Choroid plexus epithelial cell (primary cell): ENCODE results near the gene PIP4K2C.
"Not testable (repeated sequence)": the region's sequence is repeated elsewhere in the genome, so short reads cannot be mapped to it uniquely, and the experiment has no call there.

Source experiments
- DNase-seq: peaks from one replicate; pipeline ENCODE4 v3.0.0-alpha.2; 2010; ENCODE audit warnings: low read depth
- H3K4me3 ChIP-seq: 2 replicates; pipeline ENCODE4 v1.5.1; 2011; ENCODE audit warnings: low read depth, mild to moderate bottlenecking, control low read depth, low read length, moderate library complexity
- TF ChIP-seq, protein P1 (sequence below): conservative IDR thresholded peaks from 2 replicates; pipeline ENCODE4 v1.5.1; 2011; ENCODE audit warnings: low read depth, mild to moderate bottlenecking, control low read depth, inconsistent platforms, low read length, moderate library complexity

Gene PIP4K2C

DNA sequence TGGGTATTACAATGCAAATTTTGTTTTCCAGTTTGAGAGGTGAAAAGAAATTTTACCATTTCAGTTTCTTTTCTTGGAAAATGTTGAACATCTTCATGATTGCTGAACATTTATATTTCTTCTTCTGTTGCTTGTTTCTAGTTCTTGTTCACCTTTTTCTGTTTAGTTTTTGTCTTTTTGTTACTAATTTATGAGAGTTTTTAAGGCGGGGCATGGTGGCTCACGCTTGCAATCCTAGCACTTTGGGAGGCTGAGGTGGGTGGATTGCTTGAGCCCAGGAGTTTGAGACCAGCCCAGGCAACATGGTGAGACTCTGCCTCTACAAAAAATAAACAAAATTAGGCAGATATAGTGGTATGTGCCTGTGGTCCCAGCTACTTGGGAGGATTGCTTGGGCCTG, 30.5 kb upstream of the PIP4K2C start:
- no peak for DNase-seq
- TF ChIP-seq, protein P1, sequence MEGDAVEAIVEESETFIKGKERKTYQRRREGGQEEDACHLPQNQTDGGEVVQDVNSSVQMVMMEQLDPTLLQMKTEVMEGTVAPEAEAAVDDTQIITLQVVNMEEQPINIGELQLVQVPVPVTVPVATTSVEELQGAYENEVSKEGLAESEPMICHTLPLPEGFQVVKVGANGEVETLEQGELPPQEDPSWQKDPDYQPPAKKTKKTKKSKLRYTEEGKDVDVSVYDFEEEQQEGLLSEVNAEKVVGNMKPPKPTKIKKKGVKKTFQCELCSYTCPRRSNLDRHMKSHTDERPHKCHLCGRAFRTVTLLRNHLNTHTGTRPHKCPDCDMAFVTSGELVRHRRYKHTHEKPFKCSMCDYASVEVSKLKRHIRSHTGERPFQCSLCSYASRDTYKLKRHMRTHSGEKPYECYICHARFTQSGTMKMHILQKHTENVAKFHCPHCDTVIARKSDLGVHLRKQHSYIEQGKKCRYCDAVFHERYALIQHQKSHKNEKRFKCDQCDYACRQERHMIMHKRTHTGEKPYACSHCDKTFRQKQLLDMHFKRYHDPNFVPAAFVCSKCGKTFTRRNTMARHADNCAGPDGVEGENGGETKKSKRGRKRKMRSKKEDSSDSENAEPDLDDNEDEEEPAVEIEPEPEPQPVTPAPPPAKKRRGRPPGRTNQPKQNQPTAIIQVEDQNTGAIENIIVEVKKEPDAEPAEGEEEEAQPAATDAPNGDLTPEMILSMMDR: no peak
- no peak overlapping the region for H3K4me3 ChIP-seq

DNA sequence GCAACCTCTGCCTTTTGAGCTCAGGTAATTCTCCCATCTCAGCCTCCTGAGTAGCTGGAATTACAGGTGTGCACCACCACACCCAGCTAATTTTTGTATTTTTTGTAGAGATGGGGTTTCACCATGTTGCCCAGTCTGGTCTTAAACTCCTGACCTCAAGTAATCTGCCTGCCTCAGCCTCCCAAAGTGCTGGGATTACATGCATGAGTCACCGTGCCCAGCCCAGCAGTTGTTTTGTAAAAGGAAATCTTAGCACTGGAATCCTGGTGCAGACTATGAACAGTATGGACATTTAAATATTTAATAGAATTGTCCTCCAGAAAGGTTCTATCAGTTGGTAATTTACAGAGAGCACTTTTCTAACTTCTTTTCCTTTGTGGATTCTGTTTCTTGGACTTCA, 29.9 kb upstream of the PIP4K2C start:
- H3K4me3 ChIP-seq: not testable (repeated sequence)
- DNase-seq: peak; percentile 30

DNA sequence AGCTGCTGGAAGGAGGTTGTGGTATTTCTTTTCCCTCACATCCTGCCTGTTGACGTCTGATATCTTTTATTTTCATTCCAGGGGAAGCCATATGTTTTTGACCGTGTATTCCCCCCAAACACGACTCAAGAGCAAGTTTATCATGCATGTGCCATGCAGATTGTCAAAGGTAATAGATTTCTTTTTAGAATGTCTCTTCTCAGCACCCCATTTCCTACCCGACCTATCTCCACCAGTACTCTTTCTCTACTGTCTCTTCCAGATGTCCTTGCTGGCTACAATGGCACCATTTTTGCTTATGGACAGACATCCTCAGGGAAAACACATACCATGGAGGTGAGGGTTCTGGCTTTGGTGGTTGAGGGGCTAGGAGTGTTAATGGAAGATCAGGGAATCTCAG, 27.6 kb upstream of the PIP4K2C start:
- TF ChIP-seq, protein P1: no peak
- H3K4me3 ChIP-seq: no peak overlapping the region
- no peak for DNase-seq

DNA sequence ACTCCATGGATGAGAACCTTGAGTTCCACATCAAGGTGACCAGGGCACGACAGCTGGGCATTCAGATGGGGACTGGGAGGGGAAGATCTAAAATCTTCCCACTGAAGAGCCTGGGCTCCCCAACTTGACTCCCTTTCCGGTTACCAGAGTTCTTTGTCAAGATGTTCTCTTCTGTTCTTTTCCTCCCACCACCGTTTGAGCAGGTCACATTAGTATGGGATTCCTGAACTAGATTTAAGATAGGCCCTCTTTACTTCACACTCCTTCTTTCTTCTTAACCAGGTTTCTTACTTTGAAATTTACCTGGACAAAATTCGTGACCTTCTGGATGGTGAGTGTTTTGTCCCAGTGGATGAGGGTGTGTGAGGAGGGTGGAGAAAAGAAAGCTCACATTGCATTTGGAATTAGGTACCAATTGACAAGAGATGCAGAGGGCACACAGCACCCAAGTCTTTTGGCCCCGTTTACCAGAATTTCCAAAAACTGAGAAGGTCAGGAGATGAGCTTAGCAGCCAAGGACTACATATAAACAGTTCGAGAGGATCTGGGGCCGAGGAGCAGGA, 26.7 kb upstream of the PIP4K2C start:
- TF ChIP-seq, protein P1: no peak
- H3K4me3 ChIP-seq: no peak overlapping the region
- DNase-seq: no peak

DNA sequence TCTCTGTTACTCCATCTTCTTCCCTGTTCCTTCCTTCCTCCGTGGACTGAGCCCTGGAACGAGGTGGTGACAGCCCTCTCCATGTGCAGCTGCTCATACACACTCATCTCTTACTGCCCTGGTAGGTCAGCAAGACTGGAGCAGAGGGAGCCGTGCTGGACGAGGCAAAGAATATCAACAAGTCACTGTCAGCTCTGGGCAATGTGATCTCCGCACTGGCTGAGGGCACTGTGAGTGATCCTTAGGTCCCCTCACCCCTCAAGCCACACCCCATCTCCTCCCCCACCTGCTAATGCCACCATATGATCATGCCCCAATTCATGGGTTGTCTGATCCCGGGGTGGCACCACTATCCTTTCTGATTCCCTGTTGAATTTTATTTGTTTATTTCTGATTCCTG, 22.2 kb upstream of the PIP4K2C start:
- DNase-seq: no peak
- TF ChIP-seq, protein P1: no peak
- no peak overlapping the region for H3K4me3 ChIP-seq

DNA sequence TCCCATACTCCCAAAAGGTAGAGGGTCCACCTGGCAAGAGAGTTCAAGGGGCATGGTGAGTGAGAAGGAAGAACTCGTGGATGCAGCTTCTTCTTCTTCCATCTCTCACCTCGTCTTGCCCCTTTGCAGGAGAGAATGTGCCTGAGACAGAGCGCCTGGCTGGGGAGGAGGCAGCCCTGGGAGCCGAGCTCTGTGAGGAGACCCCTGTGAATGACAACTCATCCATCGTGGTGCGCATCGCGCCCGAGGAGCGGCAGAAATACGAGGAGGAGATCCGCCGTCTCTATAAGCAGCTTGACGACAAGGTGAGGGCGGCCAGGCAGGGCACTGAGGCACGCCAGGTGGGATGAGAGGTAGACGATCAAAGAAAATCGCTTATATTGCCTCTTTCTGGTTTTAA, 21.1 kb upstream of the PIP4K2C start:
- DNase-seq: no peak
- H3K4me3 ChIP-seq: no peak overlapping the region
- TF ChIP-seq, protein P1: no peak

DNA sequence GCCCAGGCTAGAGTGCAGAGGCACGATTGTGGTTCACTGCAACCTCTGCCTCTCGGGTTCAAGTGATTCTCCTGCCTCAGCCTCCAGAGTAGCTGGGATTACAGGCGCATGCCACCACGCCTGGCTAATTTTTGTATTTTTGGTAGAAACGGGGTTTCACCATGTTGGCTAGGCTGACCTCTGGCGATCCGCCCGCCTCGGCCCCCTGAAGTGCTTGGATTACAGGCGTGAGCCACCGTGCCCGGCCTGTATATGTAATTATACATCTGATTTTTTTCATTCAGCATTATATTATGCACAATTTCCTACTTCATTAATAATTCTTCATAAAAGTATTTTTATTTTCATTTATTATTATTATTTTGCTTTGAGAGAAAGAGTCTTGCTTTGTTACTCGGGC, 20.6 kb upstream of the PIP4K2C start:
- DNase-seq, H3K4me3 ChIP-seq: not testable (repeated sequence)

DNA sequence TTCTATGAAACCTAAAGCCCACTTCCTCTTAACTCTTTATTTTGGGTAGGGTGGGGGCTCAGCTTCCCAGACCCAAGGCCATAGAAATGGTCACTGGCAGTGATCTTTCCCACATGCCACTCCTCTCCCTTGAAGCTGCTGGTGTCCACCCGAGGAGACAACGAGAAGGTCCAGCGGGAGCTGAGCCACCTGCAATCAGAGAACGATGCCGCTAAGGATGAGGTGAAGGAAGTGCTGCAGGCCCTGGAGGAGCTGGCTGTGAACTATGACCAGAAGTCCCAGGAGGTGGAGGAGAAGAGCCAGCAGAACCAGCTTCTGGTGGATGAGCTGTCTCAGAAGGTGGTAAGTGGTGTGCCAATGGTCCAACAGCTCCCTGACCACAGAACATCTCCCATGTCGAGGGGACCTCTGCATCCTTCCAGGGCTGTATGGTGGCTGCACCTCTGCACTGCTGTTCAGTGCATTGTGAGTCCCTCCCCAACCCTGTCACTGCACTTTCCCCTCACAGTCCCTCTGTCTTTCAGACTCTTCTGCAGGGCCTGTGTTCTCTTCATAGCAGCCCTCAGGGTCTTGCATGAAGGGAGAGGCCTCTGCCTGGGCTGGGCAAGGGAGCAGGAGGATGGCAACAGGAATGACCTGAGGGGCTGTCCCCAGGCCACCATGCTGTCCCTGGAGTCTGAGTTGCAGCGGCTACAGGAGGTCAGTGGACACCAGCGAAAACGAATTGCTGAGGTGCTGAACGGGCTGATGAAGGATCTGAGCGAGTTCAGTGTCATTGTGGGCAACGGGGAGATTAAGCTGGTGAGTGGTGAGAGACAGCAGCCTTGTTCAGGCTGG, 18.8 kb upstream of the PIP4K2C start:
- no peak overlapping the region for H3K4me3 ChIP-seq
- no peak for DNase-seq
- TF ChIP-seq, protein P1: no peak
